ENCODE data around the gene TRPV4.

TRPV4 gene

DNA sequence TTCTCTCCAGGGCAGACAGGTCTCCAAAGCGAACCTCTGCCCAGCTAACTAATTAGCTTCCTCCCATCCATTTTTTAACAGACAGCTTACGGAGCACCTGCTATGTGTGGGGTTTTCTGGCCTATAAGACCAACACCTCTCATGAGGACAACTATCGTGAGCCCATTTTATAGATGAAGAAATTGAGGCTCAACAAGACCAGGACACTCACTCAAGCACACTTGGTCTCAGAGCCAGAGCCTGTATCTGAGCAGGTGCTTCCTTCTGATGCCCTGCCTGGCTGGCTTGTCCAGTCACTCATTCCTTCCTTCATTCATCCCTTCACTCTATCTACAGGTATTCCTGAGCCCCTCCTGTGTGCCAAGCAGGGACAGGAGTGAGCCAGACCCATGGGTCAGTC lies 6.1 kb downstream of the TRPV4 start:
- Mint-ChIP-seq H3K9me3 (ENCODE audit: low read depth) (no peaks in the 10 kb centered on the region), H3K27ac (no peak overlapping the region), H3K4me3 (no peak overlapping the region), H3K27me3 (peaks cover 8% of the 10 kb centered on the region), H3K36me3 (no peaks in the 10 kb centered on the region), H3K4me1 (ENCODE audit: low read depth) (no peaks in the 10 kb centered on the region)

DNA sequence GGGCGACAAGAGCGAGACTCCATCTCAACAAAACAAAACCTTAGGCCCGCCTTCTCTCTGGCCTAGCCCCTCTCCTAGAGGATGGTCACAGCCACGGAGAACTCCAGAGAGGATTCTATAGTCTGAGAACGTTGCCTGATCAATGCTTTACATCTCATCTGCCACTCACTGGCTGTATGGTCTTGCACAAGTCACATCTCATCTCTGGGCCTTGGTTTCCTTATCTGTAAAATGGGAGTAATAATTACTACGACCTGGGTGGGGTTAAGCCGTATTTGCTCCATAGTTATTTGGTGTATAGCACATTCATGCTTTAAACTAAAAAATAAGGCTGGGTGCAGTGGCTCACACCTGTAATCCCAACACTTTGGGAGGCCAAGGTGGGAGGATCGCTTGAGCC lies 8.5 kb downstream of the TRPV4 start:
- H3K4me1 Mint-ChIP-seq (ENCODE audit: low read depth), result no peaks in the 10 kb centered on the region

DNA sequence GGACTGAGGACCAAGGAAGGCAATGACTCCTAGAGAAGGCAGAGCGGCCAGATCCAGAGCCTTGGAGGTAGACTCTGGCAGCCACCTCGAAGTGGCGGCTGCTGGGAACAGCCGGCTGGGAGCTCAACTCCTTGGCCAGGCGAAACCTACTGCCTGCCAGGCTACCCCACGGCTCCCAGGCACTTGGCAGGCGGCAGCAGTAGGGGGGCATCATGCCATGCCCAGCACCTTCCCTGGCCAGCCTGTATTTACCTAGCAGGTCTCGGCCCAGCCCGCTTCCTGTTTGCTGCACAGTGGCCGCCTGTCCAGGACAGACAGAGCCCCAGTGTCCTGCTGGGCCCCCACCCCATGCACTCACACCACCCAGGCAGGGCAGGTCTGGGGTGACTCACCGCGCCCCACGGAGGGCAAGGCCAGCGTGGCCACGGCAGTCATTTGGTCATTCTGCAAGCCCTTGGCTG lies 10.2 kb downstream of the TRPV4 start:
- no peaks in the 10 kb centered on the region for H3K9me3 Mint-ChIP-seq (ENCODE audit: low read depth)
- H3K27me3 Mint-ChIP-seq, result peaks cover 3% of the 10 kb centered on the region
- H3K36me3 Mint-ChIP-seq, result no peaks in the 10 kb centered on the region
- H3K4me3 Mint-ChIP-seq, result no peak overlapping the region
- no peaks in the 10 kb centered on the region for H3K4me1 Mint-ChIP-seq (ENCODE audit: low read depth)
- H3K27ac Mint-ChIP-seq, result no peak overlapping the region

More for the DNA sequence above, 8.5 kb downstream of the TRPV4 start:
- no peaks in the 10 kb centered on the region for H3K36me3 Mint-ChIP-seq
- H3K4me3 Mint-ChIP-seq, result no peak overlapping the region
- H3K27ac Mint-ChIP-seq, result no peak overlapping the region
- no peaks in the 10 kb centered on the region for H3K9me3 Mint-ChIP-seq (ENCODE audit: low read depth)
- H3K27me3 Mint-ChIP-seq, result peaks cover 3% of the 10 kb centered on the region

DNA sequence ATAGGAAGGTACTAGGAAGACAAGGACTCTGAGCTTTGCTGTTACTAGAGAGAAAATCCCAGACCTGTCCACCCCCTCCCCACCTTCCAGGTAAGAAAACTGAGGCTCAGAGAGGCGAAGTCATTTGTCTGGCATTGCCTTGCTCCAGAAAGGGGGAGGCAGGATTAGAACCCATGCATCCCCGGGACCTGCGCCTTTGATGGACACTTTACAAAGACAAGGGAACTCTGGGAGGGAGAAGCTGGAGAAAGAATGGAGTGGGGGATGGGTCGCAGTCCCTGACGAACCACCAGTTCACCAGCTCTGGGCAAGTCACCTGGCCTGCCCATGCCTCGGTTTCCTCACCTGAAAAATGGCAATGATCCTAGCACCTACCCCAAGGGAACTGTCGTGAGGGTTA lies 10.8 kb downstream of the TRPV4 start:
- H3K4me3 Mint-ChIP-seq, result no peak overlapping the region

DNA sequence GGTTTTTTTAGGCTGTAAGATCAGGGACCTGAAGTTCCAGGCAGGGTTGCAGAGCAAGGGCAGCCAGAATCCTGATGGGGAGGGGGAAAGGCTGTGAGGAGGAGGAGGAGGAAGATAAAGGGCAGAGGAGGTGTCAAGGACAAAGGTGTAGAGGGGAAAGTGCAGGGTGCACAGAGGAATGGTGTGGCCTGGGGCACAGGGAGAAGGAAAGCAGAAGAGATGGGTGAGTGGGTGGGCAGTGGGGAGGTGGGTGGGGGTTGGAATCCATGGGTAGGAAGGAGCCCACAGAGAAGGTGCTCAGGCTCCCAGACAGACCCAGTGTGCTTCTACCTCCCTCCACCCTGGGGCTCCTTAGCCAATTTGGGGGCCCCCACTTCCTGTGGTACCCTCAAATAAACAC lies 11.2 kb downstream of the TRPV4 start:
- no peaks in the 10 kb centered on the region for H3K36me3 Mint-ChIP-seq
- H3K4me1 Mint-ChIP-seq (ENCODE audit: low read depth), result no peaks in the 10 kb centered on the region
- peaks cover 3% of the 10 kb centered on the region for H3K27me3 Mint-ChIP-seq
- H3K27ac Mint-ChIP-seq, result no peak overlapping the region
- no peak overlapping the region for H3K4me3 Mint-ChIP-seq
- H3K9me3 Mint-ChIP-seq (ENCODE audit: low read depth), result no peaks in the 10 kb centered on the region

More for the DNA sequence above, 10.8 kb downstream of the TRPV4 start:
- Mint-ChIP-seq H3K36me3 (no peaks in the 10 kb centered on the region), H3K4me1 (ENCODE audit: low read depth) (no peaks in the 10 kb centered on the region), H3K27ac (no peak overlapping the region), H3K27me3 (peaks cover 3% of the 10 kb centered on the region), H3K9me3 (ENCODE audit: low read depth) (no peaks in the 10 kb centered on the region)

DNA sequence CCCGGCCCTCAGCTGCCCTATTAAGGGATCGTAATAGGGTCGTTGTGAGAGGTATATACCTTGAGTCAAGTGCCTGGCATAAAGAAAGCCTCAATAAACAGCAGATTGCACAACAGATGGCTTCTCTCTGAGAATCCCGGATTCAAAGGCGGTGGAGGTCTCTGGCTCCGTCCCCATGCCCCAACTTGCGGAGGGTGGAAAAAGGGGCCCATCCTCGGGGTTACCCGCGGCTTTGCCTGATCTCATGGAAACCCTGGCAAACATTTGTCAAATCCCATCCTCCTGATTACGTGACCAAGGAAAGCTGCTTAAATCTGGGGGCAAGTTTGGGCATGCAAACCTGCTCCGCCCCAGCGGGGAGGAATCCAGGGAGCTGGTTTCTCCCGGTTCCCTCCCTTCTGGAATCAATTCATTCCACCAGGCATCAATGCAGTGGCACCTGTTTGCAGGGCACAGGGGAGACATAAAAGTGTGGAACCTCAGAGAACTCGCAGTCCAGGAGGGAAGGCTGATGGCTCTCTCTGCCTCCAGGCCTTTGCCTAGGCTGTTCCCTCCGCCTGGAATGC lies 12.3 kb downstream of the TRPV4 start:
- no peaks in the 10 kb centered on the region for H3K9me3 Mint-ChIP-seq (ENCODE audit: low read depth)
- no peak overlapping the region for H3K27ac Mint-ChIP-seq
- H3K4me3 Mint-ChIP-seq, result no peak overlapping the region

DNA sequence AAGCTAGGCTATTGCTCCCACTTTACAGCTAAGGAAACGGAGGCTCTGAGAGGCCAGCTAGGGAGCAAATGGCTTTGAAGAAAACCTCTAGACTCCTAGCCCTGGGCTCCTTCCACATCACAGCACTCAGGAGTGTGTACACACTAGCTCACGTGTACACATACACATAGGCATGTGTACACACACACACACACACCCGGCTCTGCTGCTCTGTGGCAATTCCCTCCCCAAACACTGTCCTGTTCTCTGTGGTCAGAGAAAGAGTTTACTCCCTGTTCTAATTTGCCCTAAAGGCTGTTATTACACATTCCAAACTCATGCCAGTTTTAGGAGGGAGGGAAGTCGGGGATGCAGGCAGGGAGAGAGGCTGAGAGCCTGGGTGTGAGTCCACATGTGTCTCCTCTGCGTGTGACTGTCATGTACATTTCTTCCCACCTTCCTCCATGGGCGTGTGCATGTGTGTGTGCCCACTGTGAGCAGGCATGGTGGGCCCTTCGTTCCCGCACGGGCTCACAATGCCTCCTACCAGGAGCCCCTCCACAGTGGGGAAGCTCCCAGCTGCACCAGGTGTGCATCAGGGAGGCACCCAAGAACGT lies 14.2 kb downstream of the TRPV4 start:
- Mint-ChIP-seq H3K4me3 (no peak overlapping the region), H3K4me1 (ENCODE audit: low read depth) (no peaks in the 10 kb centered on the region), H3K9me3 (ENCODE audit: low read depth) (no peaks in the 10 kb centered on the region), H3K36me3 (no peaks in the 10 kb centered on the region), H3K27me3 (peaks cover 3% of the 10 kb centered on the region), H3K27ac (no peak overlapping the region)

More for the DNA sequence above, 12.3 kb downstream of the TRPV4 start:
- Mint-ChIP-seq H3K27me3 (peaks cover 3% of the 10 kb centered on the region), H3K4me1 (ENCODE audit: low read depth) (no peaks in the 10 kb centered on the region), H3K36me3 (no peaks in the 10 kb centered on the region)

DNA sequence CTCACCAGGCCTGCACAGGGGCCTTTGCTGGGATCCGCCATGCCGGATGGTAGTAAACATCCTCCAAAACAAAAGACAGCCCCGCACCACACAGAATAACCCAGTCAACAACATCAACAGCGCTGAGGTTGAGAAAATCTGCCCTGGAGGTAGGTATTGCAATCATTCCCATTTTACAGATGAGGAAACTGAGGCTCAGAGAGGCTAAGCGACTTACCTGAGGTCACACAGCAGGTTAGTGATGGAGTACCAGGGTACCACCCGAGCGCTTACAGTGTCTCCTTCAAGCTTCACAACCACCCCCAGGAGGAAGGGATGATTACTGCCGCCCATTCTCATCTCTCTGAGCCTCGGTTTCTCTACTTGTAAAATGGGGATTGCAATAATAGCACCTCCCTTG lies 14.9 kb downstream of the TRPV4 start:
- Mint-ChIP-seq H3K4me3 (no peak overlapping the region), H3K27ac (no peak overlapping the region), H3K27me3 (peaks cover 3% of the 10 kb centered on the region), H3K9me3 (ENCODE audit: low read depth) (no peaks in the 10 kb centered on the region), H3K36me3 (no peaks in the 10 kb centered on the region), H3K4me1 (ENCODE audit: low read depth) (no peaks in the 10 kb centered on the region)

DNA sequence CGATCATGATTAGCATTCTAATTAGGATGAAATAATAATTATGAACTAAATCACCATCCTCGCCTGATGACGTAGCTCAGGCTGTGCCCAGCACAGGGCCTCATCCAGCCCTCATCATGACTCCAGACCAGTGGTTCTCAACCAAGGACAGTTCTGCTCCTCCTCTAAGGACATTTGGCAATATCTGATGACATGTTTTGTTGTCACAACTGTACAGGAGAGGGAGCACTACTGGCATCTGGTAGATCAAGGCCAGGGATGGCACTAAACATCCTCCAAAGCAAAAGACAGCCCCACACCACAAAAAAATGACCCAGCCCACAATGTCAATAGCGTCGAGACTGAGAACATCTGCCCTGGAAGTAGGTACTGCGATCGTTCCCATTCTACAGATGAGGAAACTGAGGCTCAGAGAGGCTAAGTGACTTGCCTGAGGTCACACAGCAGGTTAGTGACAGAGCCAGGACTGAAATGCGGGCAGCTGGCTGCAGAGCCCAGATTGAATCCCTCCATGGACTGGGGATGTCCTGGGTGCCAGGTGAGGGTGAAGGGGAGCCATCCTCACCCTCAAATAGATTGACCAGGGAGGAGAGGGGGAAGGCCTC lies 15.5 kb downstream of the TRPV4 start:
- Mint-ChIP-seq H3K9me3 (ENCODE audit: low read depth) (no peaks in the 10 kb centered on the region), H3K27ac (no peak overlapping the region), H3K4me3 (no peak overlapping the region), H3K4me1 (ENCODE audit: low read depth) (no peaks in the 10 kb centered on the region), H3K27me3 (peaks cover 3% of the 10 kb centered on the region), H3K36me3 (no peaks in the 10 kb centered on the region)

DNA sequence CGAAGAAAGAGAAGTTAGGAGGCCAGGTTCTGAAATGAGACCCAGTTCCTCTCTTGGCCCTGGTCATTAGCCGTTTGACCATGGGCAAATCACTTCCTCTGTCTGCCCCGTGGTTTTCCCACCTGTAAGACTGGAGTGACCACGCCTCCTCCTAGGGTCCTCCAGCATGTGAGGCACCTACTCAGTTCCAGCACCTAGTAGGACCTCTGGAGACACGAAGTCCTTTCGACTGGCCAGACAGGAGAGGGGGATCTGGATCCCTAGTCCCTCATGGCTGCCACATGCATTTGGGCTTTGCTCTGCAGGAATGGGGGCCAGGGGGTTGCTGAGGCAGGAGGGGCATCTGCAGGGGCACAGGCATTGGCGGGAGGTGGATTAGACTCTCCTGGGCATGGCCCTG lies 16.3 kb downstream of the TRPV4 start:
- peaks cover 3% of the 10 kb centered on the region for H3K27me3 Mint-ChIP-seq
- H3K4me1 Mint-ChIP-seq (ENCODE audit: low read depth), result no peaks in the 10 kb centered on the region
- H3K4me3 Mint-ChIP-seq, result no peak overlapping the region
- no peaks in the 10 kb centered on the region for H3K9me3 Mint-ChIP-seq (ENCODE audit: low read depth)
- H3K27ac Mint-ChIP-seq, result no peak overlapping the region
- H3K36me3 Mint-ChIP-seq, result no peaks in the 10 kb centered on the region

DNA sequence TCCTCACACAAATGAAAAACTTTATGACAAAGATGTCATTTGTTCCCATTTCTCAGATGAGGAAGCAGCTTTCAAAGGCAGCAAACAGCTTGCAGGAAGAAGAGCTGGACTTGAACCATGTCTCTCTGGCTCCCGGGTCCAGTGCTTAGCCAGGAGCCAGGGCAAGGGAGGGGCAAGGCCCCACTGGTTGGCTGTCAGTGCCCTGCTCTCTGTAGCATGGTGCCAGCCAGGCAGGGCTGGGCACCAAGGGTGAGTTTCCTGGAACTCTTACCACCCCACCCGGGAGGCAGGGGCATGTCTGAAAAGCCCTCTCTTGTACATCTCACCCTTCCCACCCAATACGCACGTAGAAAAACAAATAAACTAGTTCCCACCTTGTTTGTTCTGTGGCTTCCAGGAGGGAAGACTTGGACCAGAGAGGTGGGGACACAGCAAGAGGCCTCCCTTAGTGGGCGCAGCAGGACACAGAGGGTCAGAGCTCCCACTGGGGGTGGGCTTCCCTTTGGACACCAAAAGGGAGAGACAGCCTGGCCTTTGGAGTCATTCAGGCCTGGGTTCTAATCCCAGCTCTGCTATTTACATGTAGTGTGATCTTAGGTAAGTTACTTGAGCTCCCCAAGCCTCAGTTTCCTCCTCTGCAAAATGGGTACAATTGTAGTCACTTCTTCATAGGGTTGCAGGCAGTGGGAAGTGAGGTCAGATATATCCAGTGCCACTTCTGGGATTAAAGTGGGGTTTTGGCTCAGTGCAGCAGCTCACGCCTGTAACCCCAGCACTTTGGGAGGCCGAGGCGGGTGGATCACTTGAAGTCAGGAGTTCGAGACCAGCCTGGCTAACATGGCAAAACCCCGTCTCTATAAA lies 17.2 kb downstream of the TRPV4 start:
- no peaks in the 10 kb centered on the region for H3K9me3 Mint-ChIP-seq (ENCODE audit: low read depth)
- H3K27me3 Mint-ChIP-seq, result peaks cover 3% of the 10 kb centered on the region
- H3K4me3 Mint-ChIP-seq, result no peak overlapping the region
- no peak overlapping the region for H3K27ac Mint-ChIP-seq
- no peaks in the 10 kb centered on the region for H3K36me3 Mint-ChIP-seq
- no peaks in the 10 kb centered on the region for H3K4me1 Mint-ChIP-seq (ENCODE audit: low read depth)

DNA sequence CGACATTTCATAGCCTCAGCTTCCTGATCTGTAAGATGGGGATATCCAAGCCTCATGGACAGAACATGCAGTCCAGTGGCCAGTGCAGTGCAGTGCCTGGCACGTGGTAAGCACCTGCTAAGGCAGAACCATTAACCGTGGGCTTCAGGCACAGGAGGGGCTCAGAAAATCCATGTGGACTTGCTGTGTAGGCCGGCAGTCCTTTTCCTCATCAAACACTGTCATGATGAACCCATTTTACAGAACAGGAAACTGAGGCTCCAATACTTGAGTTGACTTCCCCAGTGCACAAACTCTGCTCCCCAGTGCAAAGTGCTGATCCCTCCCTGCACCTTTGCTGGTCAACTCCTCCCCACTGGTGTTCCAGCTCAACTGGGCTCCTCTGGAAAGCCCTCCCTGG lies 18.0 kb downstream of the TRPV4 start:
- H3K4me3 Mint-ChIP-seq, result no peak overlapping the region
- no peaks in the 10 kb centered on the region for H3K36me3 Mint-ChIP-seq
- H3K27ac Mint-ChIP-seq, result no peak overlapping the region
- no peaks in the 10 kb centered on the region for H3K4me1 Mint-ChIP-seq (ENCODE audit: low read depth)
- H3K27me3 Mint-ChIP-seq, result peaks cover 3% of the 10 kb centered on the region
- no peaks in the 10 kb centered on the region for H3K9me3 Mint-ChIP-seq (ENCODE audit: low read depth)

DNA sequence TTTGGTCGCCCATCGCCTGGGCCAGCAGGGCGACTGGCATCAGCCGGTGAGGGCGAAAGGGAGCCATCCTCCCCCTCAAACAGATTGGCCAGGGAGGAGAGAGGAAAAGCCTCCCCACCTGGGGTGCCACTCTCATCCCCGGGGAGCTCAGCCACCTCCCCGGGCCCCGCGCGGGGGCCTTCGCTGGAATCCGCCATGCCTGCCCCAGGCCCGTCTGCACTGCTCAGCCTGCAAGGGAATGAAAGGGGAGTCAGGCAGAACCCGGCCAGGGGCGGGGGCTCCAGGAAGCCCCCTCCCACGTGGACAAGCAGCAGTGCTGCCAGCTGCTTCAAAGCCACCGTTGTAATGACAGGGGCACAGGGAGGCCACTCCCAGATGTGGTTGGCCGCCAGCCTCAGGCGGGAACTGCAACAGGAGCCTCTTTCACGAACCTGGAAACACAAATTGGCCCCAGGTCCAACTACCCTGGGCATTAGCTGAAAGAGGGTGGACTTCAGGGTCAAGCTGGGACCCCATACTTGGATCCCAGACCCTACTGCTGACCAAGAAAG lies 18.5 kb downstream of the TRPV4 start:
- no peak overlapping the region for H3K4me3 Mint-ChIP-seq
- H3K27me3 Mint-ChIP-seq, result no peaks in the 10 kb centered on the region
- no peaks in the 10 kb centered on the region for H3K36me3 Mint-ChIP-seq
- H3K9me3 Mint-ChIP-seq (ENCODE audit: low read depth), result no peaks in the 10 kb centered on the region
- H3K27ac Mint-ChIP-seq, result no peak overlapping the region
- H3K4me1 Mint-ChIP-seq (ENCODE audit: low read depth), result no peaks in the 10 kb centered on the region

DNA sequence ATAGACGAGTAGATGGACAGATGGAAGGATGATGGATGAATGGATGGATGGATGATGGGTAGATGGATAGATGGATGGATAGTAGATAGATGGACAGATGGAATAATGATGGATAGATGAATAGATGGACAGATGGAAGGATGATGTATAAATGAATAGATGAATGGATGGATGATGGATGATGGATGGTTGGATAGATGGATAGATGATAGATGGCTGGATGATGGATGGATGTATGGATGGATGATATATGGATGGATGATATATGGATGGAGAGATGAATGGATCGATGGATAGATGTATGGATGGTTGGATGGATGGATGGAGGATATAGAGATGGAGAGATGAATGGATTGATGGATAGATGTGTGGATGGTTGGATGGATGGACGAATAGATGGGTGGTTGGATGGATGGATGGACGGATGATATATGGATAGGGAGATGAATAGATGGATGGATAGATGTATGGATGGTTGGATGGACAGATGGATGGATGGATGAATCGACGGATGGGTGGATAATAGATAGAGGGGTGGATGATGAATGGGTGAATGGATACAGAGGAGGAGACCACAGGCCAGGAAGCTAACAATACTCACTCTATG lies 19.3 kb downstream of the TRPV4 start:
- H3K27ac Mint-ChIP-seq, result no peak overlapping the region
- no peaks in the 10 kb centered on the region for H3K9me3 Mint-ChIP-seq (ENCODE audit: low read depth)
- no peak overlapping the region for H3K4me3 Mint-ChIP-seq
- no peaks in the 10 kb centered on the region for H3K36me3 Mint-ChIP-seq
- H3K27me3 Mint-ChIP-seq, result no peaks in the 10 kb centered on the region
- no peaks in the 10 kb centered on the region for H3K4me1 Mint-ChIP-seq (ENCODE audit: low read depth)

DNA sequence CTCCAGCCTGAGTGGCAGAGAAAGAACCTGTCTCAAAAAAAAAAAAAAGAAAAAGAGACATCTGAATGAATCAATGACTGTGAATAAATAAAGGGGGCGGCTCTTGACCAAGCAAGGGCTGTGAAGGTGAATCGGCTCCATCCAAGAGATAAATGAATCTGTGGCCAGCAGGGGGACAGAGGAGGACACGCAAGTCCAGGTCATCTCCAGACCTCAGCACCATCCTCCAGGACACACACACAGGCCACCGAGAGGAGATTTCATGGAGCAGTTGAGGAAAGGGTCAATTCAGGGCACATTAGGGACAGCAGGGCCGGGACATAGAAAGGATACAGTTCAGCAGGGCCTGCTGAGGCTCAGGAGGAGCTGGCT lies 21.6 kb downstream of the TRPV4 start:
- Mint-ChIP-seq H3K4me3 (no peak overlapping the region), H3K36me3 (no peaks in the 10 kb centered on the region), H3K4me1 (ENCODE audit: low read depth) (no peaks in the 10 kb centered on the region), H3K9me3 (ENCODE audit: low read depth) (no peaks in the 10 kb centered on the region), H3K27me3 (peaks cover 3% of the 10 kb centered on the region), H3K27ac (no peak overlapping the region)

Data from activated naive CD8-positive, alpha-beta T cell (primary cell).